ENCODE data around the gene LYZL4.

The LYZL4 gene

GRCh38 chr3:42440924-42441323, 30.5 kb upstream of the LYZL4 start:
- no peaks in the 10 kb centered on the region for H3K36me3 ChIP-seq (ENCODE audit: insufficient read depth)
- H3K27me3 ChIP-seq (ENCODE audit: insufficient read depth, low read depth): no peaks in the 10 kb centered on the region
- H3K9ac ChIP-seq: no peak overlapping the region
- H2AFZ ChIP-seq (ENCODE audit: low read depth): no peak overlapping the region
- no peak overlapping the region for H3K4me3 ChIP-seq (IDR thresholded peaks at IDR 0.05; ENCODE audit: insufficient read depth, low read depth, low read length)
- no peaks in the 10 kb centered on the region for H4K20me1 ChIP-seq (ENCODE audit: insufficient read depth)
- H3K27ac ChIP-seq: no peak overlapping the region
- H3K4me1 ChIP-seq (ENCODE audit: low read depth, poor library complexity, severe bottlenecking): no peaks in the 10 kb centered on the region
- H3K79me2 ChIP-seq (ENCODE audit: insufficient read depth, low read depth): no peaks in the 10 kb centered on the region
- H3K4me2 ChIP-seq: no peak overlapping the region
- TF ChIP-seq CTCF (conservative IDR thresholded peaks at IDR 0.05; ENCODE audit: low read depth, low read length): no peak

GRCh38 chr3:42439261-42440115, 29.1 kb upstream of the LYZL4 start:
- Histone ChIP-seq H3K4me2 (no peak overlapping the region), H3K27me3 (ENCODE audit: insufficient read depth, low read depth) (no peaks in the 10 kb centered on the region), H4K20me1 (ENCODE audit: insufficient read depth) (no peaks in the 10 kb centered on the region), H3K36me3 (ENCODE audit: insufficient read depth) (no peaks in the 10 kb centered on the region), H3K79me2 (ENCODE audit: insufficient read depth, low read depth) (no peaks in the 10 kb centered on the region), H2AFZ (ENCODE audit: low read depth) (no peak overlapping the region), H3K9ac (no peak overlapping the region), H3K27ac (no peak overlapping the region), H3K4me3 (IDR thresholded peaks at IDR 0.05; ENCODE audit: insufficient read depth, low read depth, low read length) (no peak overlapping the region), H3K4me1 (ENCODE audit: low read depth, poor library complexity, severe bottlenecking) (no peaks in the 10 kb centered on the region)
- TF ChIP-seq CTCF (conservative IDR thresholded peaks at IDR 0.05; ENCODE audit: low read depth, low read length): no peak

GRCh38 chr3:42438758-42439157, 28.3 kb upstream of the LYZL4 start:
- H3K79me2 ChIP-seq (ENCODE audit: insufficient read depth, low read depth): no peaks in the 10 kb centered on the region
- no peaks in the 10 kb centered on the region for H3K4me1 ChIP-seq (ENCODE audit: low read depth, poor library complexity, severe bottlenecking)
- H4K20me1 ChIP-seq (ENCODE audit: insufficient read depth): no peaks in the 10 kb centered on the region
- H3K4me2 ChIP-seq: no peak overlapping the region
- H2AFZ ChIP-seq (ENCODE audit: low read depth): no peak overlapping the region
- no peak overlapping the region for H3K4me3 ChIP-seq (IDR thresholded peaks at IDR 0.05; ENCODE audit: insufficient read depth, low read depth, low read length)
- H3K27me3 ChIP-seq (ENCODE audit: insufficient read depth, low read depth): no peaks in the 10 kb centered on the region
- no peaks in the 10 kb centered on the region for H3K36me3 ChIP-seq (ENCODE audit: insufficient read depth)
- no peak for TF ChIP-seq CTCF (conservative IDR thresholded peaks at IDR 0.05; ENCODE audit: low read depth, low read length)
- H3K27ac ChIP-seq: no peak overlapping the region
- no peak overlapping the region for H3K9ac ChIP-seq

GRCh38 chr3:42438193-42438592, 27.8 kb upstream of the LYZL4 start:
- no peak for TF ChIP-seq CTCF (conservative IDR thresholded peaks at IDR 0.05; ENCODE audit: low read depth, low read length)

More at GRCh38 chr3:42438193-42438592, 27.8 kb upstream of the LYZL4 start:
- Histone ChIP-seq H3K36me3 (ENCODE audit: insufficient read depth) (no peaks in the 10 kb centered on the region), H3K4me1 (ENCODE audit: low read depth, poor library complexity, severe bottlenecking) (no peaks in the 10 kb centered on the region), H3K27ac (no peak overlapping the region), H3K4me2 (no peak overlapping the region), H3K9ac (no peak overlapping the region), H2AFZ (ENCODE audit: low read depth) (no peak overlapping the region), H3K79me2 (ENCODE audit: insufficient read depth, low read depth) (no peaks in the 10 kb centered on the region), H3K27me3 (ENCODE audit: insufficient read depth, low read depth) (no peaks in the 10 kb centered on the region), H4K20me1 (ENCODE audit: insufficient read depth) (no peaks in the 10 kb centered on the region), H3K4me3 (IDR thresholded peaks at IDR 0.05; ENCODE audit: insufficient read depth, low read depth, low read length) (no peak overlapping the region)

All from KMS-11 (cell line).